CD4-positive, alpha-beta T cell treated with Interleukin-12 subunit alpha and Interleukin-12 subunit beta, for 1 hour (primary cell): ENCODE data around the gene LRRC4C.

ENCODE experiments used
- DNase-seq: peaks from one replicate; pipeline ENCODE4 v3.0.0-alpha.2; 2020

The LRRC4C gene

GRCh38 chr11:40280159-40281051 lies 1179.0 kb downstream of the LRRC4C start:
- DNase-seq, result no peak

- DNase-seq, result no peak
Observed at GRCh38 chr11:40276960-40277359, 1182.5 kb downstream of the LRRC4C start.

GRCh38 chr11:40274017-40274416 lies 1185.4 kb downstream of the LRRC4C start:
- no peak for DNase-seq

GRCh38 chr11:40273192-40273732 lies 1186.2 kb downstream of the LRRC4C start:
- DNase-seq, result no peak

GRCh38 chr11:40271361-40271760 lies 1188.1 kb downstream of the LRRC4C start:
- DNase-seq, result no peak

- DNase-seq, result no peak
Observed at GRCh38 chr11:40269865-40270264, 1189.6 kb downstream of the LRRC4C start.

GRCh38 chr11:40268551-40268950 lies 1190.9 kb downstream of the LRRC4C start:
- no peak for DNase-seq

- no peak for DNase-seq
Observed at GRCh38 chr11:40255457-40255856, 1204.0 kb downstream of the LRRC4C start.

- no peak for DNase-seq
Observed at GRCh38 chr11:40253166-40253565, 1206.3 kb downstream of the LRRC4C start.

GRCh38 chr11:40252236-40252635 lies 1207.2 kb downstream of the LRRC4C start:
- DNase-seq, result no peak

GRCh38 chr11:40246983-40247382 lies 1212.5 kb downstream of the LRRC4C start:
- no peak for DNase-seq

- DNase-seq, result no peak
Observed at GRCh38 chr11:40241524-40242051, 1217.9 kb downstream of the LRRC4C start.

GRCh38 chr11:40240284-40240683 lies 1219.2 kb downstream of the LRRC4C start:
- DNase-seq, result no peak

- no peak for DNase-seq
Observed at GRCh38 chr11:40236526-40236925, 1222.9 kb downstream of the LRRC4C start.

GRCh38 chr11:40235841-40236240 lies 1223.6 kb downstream of the LRRC4C start:
- DNase-seq, result no peak

GRCh38 chr11:40230821-40231220 lies 1228.6 kb downstream of the LRRC4C start:
- no peak for DNase-seq

- DNase-seq, result no peak
Observed at GRCh38 chr11:40228662-40229061, 1230.8 kb downstream of the LRRC4C start.

- DNase-seq, result no peak
Observed at GRCh38 chr11:40227730-40228129, 1231.7 kb downstream of the LRRC4C start.

GRCh38 chr11:40226654-40227053 lies 1232.8 kb downstream of the LRRC4C start:
- no peak for DNase-seq

GRCh38 chr11:40223596-40224330 lies 1235.7 kb downstream of the LRRC4C start:
- no peak for DNase-seq

- DNase-seq, result no peak
Observed at GRCh38 chr11:40219401-40219800, 1240.1 kb downstream of the LRRC4C start.

- no peak for DNase-seq
Observed at GRCh38 chr11:40215556-40215955, 1243.9 kb downstream of the LRRC4C start.

- DNase-seq, result no peak
Observed at GRCh38 chr11:40207416-40207815, 1252.0 kb downstream of the LRRC4C start.

GRCh38 chr11:40204228-40204627 lies 1255.2 kb downstream of the LRRC4C start:
- no peak for DNase-seq
